Transverse colon (tissue), 4 donors: ENCODE results near the gene DGKG. TPM values are rescaled to one million over a fixed set of nuclear protein-coding genes. Genes with fewer than 3 reads are reported as not detected.

Source experiments
- DNase-seq: peaks from one replicate; pipeline ENCODE4 v3.0.0-alpha.2; 2019
- H3K27ac ChIP-seq, 4 donors: fragments of 200-600 bp; sonication (generic); 2 replicates each; pipeline ENCODE4 v1.5.1; 2016 to 2018; ENCODE audit warnings: inconsistent platforms in 4 of 4
- H3K27me3 ChIP-seq: fragments of 200-600 bp; sonication (generic); 2 replicates; pipeline ENCODE4 v1.5.1; 2017; ENCODE audit warnings: inconsistent platforms
- H3K36me3 ChIP-seq, 4 donors: fragments of 200-600 bp; sonication (generic); 2 replicates each; pipeline ENCODE4 v1.5.1; 2017 to 2019; ENCODE audit warnings: inconsistent platforms in 4 of 4
- H3K4me1 ChIP-seq, 4 donors: fragments of 200-600 bp; sonication (generic); 2 replicates each; pipeline ENCODE4 v1.5.1; 2017 to 2020; ENCODE audit warnings: inconsistent platforms in 4 of 4
- H3K4me3 ChIP-seq, 4 donors: fragments of 200-600 bp; sonication (generic); 1 replicate in 1 of 4; 2 replicates in 3 of 4; pipeline versions ENCODE4 v1.5.1 to v1.6.1; 2017 to 2019; ENCODE audit warnings: inconsistent platforms in 4 of 4
- H3K9me3 ChIP-seq, 2 donors: fragments of 200-600 bp; sonication (generic); 2 replicates each; pipeline ENCODE4 v1.5.1; 2017 to 2019; ENCODE audit warnings: inconsistent platforms in 2 of 2
- CTCF ChIP-seq, 5 experiments: fragments of 200-600 bp in 3 of 5; fragments of 450-650 bp in 2 of 5; sonication (generic) in 3 of 5; IDR thresholded peaks; 1 replicate in 2 of 5; 2 replicates in 3 of 5; pipeline ENCODE4 v1.5.1; 2016 to 2017; ENCODE audit warnings: antibody characterized with exemption in 5 of 5, inconsistent platforms in 3 of 5, mild to moderate bottlenecking in 2 of 5, moderate library complexity in 1 of 5
- EP300 ChIP-seq: sonication (generic); formaldehyde crosslinking; IDR thresholded peaks from one replicate; pipeline ENCODE4 v1.6.1; 2017; ENCODE audit warnings: antibody characterized with exemption, low read depth
- POLR2A ChIP-seq: fragments of 450-650 bp; IDR thresholded peaks from one replicate; pipeline ENCODE4 v1.6.1; 2016; ENCODE audit warnings: antibody characterized with exemption, mild to moderate bottlenecking, moderate library complexity
- POLR2AphosphoS5 ChIP-seq, 3 donors: sonication (generic); formaldehyde crosslinking; IDR thresholded peaks; one replicate each; pipeline ENCODE4 v1.6.1; 2016; ENCODE audit warnings: antibody characterized with exemption in 3 of 3
- WGBS, 2 donors: methylation state at CpG; one replicate each; pipeline ENCODE4 v1.1.5; 2018; ENCODE audit warnings: low coverage in 1 of 2; 5-methylcytosine and 5-hydroxymethylcytosine counted together
- in situ Hi-C, 4 donors: fragments of 200-750 bp; cut with MboI; loops; one replicate each; pipeline versions ENCODE4 v1.15.0 to v1.15.1; 2017; ENCODE audit warnings: low sequenced_read_pairs in 3 of 4, low pct_ligation_motif_present in 1 of 4, low pct_unique_long_range_greater_than_20kb in 1 of 4
- intact Hi-C: fragments of 100-400 bp; cut with DNase I; formaldehyde crosslinking; loops from one replicate; pipeline ENCODE4 v1.15.1; 2023; ENCODE audit warnings: low total_unique reads
- total RNA-seq, 4 donors: library from RNA; depleted of rRNA; stranded (reverse); fragments of >200 nt; gene quantifications; one replicate each; pipeline ENCODE4 v1.1.0, GENCODE V29; 2016

The DGKG gene
- total RNA-seq, 4 donors from 2014 or later, result 1.00 to 2.9 (median 1.8) TPM

GRCh38 chr3:186381424-186382216 lies 19.6 kb upstream of the DGKG start:
- Histone ChIP-seq H3K27me3 (no peaks in the 10 kb centered on the region), H3K27ac (peak overlapping the region; percentile 5 to 24 (median 13)), H3K4me3 (no peak overlapping the region), H3K4me1 (peaks cover 6 to 20% (median 17%) of the 10 kb centered on the region in 4 donors), H3K36me3 (no peaks in the 10 kb centered on the region), H3K9me3 (no peaks in the 10 kb centered on the region)
- 56 to 59% methylated on average over 7 to 10 of the region's 10 CpGs for WGBS, 2 donors
- intact Hi-C loops, result no loop called here
- in situ Hi-C loops, result no loop called here
- TF ChIP-seq POLR2A (no peak), POLR2AphosphoS5 (IDR thresholded peaks at IDR 0.05) (peak in 1 of 3 donors; percentile 21)
- DNase-seq, result peak; percentile 22

DNA sequence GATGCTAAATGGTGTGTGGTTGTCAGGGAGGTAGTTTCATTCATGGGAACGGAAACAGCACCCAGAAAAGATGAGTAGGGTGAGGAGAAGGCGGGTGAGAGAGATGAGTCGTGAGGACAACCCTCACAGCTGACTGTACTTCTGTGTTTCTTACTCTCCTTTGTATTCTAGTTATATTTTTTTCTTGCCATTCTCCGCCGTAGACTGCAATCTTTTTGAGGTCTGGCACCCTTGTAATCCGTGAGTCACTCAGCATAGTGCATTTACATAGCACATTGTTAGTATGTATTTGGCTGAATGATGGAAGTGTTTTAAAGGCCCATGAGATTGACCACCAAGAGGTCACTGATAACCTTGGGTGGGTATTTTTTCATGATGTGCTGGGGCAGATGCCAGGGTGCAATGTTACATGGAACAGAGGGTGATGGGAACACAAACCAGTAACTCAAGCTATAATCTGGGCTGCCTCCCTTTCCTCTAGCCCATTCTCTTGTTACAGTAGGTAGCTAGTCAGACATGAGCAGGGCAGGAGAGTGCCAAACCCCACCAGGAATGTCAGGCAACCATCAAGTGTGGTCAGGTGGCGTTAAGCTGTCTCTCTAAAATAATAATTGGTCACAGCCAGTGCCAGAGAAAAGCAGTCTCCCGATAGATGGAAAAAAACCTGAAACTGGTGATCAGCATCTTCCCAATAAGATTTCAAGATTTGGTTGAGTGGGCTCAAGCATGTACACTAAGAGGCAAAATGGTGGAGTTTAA lies 18.8 kb upstream of the DGKG start:
- Histone ChIP-seq H3K27me3 (no peaks in the 10 kb centered on the region), H3K9me3 (no peaks in the 10 kb centered on the region), H3K27ac (no peak overlapping the region), H3K36me3 (no peaks in the 10 kb centered on the region), H3K4me3 (no peak overlapping the region), H3K4me1 (peaks cover 6 to 20% (median 17%) of the 10 kb centered on the region in 4 donors)
- TF ChIP-seq CTCF (IDR thresholded peaks at IDR 0.05), result no peak
- TF ChIP-seq EP300, result no peak
- no peak for TF ChIP-seq POLR2A
- no peak for TF ChIP-seq POLR2AphosphoS5 (IDR thresholded peaks at IDR 0.05)
- in situ Hi-C loops, result no loop called here
- 80 to 87% methylated on average over 8 of the region's 8 CpGs for WGBS, 2 donors
- no peak for DNase-seq
- intact Hi-C loops, result no loop called here

- Histone ChIP-seq H3K9me3 (no peaks in the 10 kb centered on the region), H3K4me1 (no peaks in the 10 kb centered on the region), H3K27me3 (no peaks in the 10 kb centered on the region), H3K27ac (no peak overlapping the region), H3K36me3 (no peaks in the 10 kb centered on the region), H3K4me3 (no peak overlapping the region)
- intact Hi-C loops, result no loop called here
- in situ Hi-C loops, result no loop called here
- 44% methylated on average over 2 of the region's 2 CpGs; no CpG with 5 or more reads in 1 of the 2 donors for WGBS, 2 donors
- TF ChIP-seq EP300, result no peak
- no peak for TF ChIP-seq CTCF (IDR thresholded peaks at IDR 0.05)
- TF ChIP-seq POLR2A, result no peak
- no peak for TF ChIP-seq POLR2AphosphoS5 (IDR thresholded peaks at IDR 0.05)
- DNase-seq, result no peak
Measured at GRCh38 chr3:186375443-186375842, 13.4 kb upstream of the DGKG start.

- in situ Hi-C loops, result no loop called here
- 49 to 70% methylated on average over 4 of the region's 4 CpGs for WGBS, 2 donors
Measured at GRCh38 chr3:186374376-186374775, 12.3 kb upstream of the DGKG start.

More at GRCh38 chr3:186374376-186374775, 12.3 kb upstream of the DGKG start:
- H3K4me3 ChIP-seq, result no peak overlapping the region
- H3K9me3 ChIP-seq, result no peaks in the 10 kb centered on the region
- H3K36me3 ChIP-seq, result no peaks in the 10 kb centered on the region
- no peak for DNase-seq
- H3K4me1 ChIP-seq, result peaks cover 0 to 4% (median 0%) of the 10 kb centered on the region in 4 donors
- TF ChIP-seq POLR2A (no peak), POLR2AphosphoS5 (IDR thresholded peaks at IDR 0.05) (no peak), EP300 (no peak), CTCF (IDR thresholded peaks at IDR 0.05) (no peak)
- no peak overlapping the region for H3K27ac ChIP-seq
- no peaks in the 10 kb centered on the region for H3K27me3 ChIP-seq
- intact Hi-C loops, result no loop called here
